GM19467 (cell line): ENCODE results near the gene BRI3.

Experiments used
- ATAC-seq: cut with Tn5 transposase; IDR thresholded peaks from one replicate; pipeline ENCODE4 v1.9.1; 2021; ENCODE audit warnings: mild to moderate bottlenecking, moderate library complexity; ENCODE audit not compliant: unreplicated experiment

BRI3 gene

GRCh38 chr7:98251601-98252424, 29.7 kb upstream of the BRI3 start, which contains the start of gene TECPR1:
Gene TECPR1, minus strand, starts transcription at chr7:98252232. Its CDS starts 6,086 bp downstream, at chr7:98246146.
- peak; percentile 96 for ATAC-seq

DNA sequence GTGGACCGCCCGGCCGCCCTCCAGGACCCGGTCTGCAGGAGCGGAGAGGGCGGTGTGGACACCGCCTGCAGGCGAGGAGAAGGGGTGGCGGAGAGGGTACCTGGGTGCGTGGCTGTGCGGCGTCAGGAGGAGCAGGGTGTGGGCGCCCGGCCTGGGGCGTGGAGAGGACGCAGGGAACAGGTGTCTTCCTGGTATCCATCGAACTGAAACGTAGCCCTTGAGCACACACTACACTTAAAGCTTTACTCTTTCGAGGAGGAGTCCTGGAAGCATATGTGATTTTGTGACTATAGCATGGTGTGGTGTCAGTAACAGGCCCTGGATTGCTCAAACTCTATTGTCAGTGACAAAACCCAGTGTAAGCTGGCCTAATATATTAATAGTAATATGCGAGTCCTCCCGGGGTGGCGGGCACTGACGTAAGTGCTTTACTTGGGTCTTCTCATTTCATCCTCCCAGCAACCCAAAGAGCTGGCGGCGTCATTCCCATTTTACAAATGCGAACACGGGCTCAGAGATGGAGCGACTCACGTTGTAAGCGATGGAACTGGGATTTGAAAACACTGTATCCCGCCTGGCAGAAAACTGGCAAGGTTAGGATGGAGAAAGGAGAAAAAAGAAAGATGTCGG, 28.9 kb upstream of the BRI3 start:
- ATAC-seq, result no peak

GRCh38 chr7:98254516-98254915, 27.0 kb upstream of the BRI3 start:
- ATAC-seq, result no peak

GRCh38 chr7:98254951-98255610, 26.4 kb upstream of the BRI3 start:
- ATAC-seq, result no peak

GRCh38 chr7:98256431-98256830, 25.1 kb upstream of the BRI3 start:
- no peak for ATAC-seq

GRCh38 chr7:98257701-98258100, 23.8 kb upstream of the BRI3 start:
- ATAC-seq, result no peak

GRCh38 chr7:98265841-98266271, 15.6 kb upstream of the BRI3 start:
- no peak for ATAC-seq

GRCh38 chr7:98266840-98267239, 14.6 kb upstream of the BRI3 start:
- ATAC-seq, result no peak

- ATAC-seq, result no peak
These were observed 14.2 kb upstream of the BRI3 start for GRCh38 chr7:98267303-98267702.

GRCh38 chr7:98276241-98276761, 5.2 kb upstream of the BRI3 start:
- no peak for ATAC-seq

DNA sequence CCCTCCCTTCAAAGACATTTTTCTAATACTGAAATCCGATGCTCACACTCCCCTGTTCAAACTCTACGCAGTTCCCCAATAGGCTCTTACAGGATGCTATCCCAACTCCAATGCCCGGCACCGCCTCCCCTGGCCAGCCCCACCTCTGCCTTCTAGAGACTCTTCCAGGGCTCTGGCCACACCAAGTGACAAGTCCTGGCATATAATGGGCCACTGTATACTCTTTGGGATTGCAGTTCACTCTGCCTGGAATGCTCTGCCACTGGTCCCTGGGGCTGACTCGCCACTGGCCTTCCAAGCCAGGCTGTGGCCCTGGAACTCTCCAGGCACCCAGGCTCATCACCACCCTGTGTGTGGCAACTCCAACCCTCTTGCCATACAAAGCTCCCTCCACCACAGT, 3.1 kb upstream of the BRI3 start:
- ATAC-seq, result no peak

GRCh38 chr7:98278936-98279335, 2.5 kb upstream of the BRI3 start:
- ATAC-seq, result no peak

DNA sequence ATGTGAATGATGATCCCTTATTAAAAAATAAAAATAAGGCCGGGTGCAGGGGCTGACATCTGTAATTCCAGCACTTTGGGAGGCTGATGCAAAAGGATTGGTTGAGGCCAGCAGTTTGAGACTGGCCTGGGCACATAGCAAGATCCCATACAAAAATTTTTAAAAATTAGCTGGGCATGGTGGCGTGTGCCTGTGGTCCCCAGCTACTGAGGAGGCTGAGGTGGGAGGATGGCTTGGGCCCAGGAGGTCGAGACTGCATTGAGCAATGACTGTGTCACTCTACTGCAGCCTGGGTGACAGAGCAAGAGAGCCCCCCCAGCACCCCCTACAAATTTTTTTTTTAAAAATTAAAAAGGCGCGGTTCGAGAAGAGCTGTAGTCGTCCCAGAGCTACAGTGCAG, 1.2 kb upstream of the BRI3 start:
- no peak for ATAC-seq

DNA sequence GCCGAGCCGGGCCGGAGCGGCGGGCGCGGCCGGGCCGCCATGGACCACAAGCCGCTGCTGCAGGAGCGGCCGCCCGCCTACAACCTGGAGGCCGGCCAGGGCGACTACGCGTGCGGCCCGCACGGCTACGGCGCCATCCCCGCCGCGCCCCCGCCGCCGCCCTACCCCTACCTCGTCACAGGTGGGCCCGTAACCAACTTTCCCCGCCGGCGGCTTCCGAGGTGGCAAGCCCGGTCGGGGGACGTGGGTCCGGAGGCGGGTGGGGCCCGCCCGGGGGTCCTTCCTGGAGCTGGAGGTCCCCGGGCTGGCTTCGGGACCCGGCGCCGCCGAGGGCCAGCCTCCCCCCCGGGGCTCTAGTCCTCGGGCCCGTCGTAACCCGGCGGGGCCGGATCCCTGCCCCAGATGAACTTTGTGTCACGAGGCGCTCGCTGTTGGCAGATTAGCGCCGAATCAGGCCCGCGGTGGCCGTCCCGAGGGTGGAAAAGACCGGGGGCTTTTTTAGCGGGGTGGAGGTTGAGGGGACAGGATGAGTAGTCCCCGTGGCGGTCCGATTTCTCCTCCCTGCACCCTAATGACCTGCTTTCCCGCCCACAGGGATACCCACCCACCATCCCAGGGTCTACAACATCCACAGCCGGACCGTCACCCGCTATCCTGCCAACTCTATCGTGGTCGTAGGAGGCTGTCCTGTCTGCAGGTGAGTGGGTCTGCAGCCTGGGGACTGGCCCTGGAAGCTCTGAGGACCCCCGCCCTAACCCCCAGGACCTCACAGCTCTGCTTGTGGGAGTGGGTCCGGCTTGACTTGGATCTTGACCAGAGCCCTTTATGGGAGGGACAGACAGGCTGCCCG, 496 bp downstream of the BRI3 start:
- ATAC-seq, result peak; percentile 40

GRCh38 chr7:98282703-98283102, 1.2 kb downstream of the BRI3 start:
- no peak for ATAC-seq

DNA sequence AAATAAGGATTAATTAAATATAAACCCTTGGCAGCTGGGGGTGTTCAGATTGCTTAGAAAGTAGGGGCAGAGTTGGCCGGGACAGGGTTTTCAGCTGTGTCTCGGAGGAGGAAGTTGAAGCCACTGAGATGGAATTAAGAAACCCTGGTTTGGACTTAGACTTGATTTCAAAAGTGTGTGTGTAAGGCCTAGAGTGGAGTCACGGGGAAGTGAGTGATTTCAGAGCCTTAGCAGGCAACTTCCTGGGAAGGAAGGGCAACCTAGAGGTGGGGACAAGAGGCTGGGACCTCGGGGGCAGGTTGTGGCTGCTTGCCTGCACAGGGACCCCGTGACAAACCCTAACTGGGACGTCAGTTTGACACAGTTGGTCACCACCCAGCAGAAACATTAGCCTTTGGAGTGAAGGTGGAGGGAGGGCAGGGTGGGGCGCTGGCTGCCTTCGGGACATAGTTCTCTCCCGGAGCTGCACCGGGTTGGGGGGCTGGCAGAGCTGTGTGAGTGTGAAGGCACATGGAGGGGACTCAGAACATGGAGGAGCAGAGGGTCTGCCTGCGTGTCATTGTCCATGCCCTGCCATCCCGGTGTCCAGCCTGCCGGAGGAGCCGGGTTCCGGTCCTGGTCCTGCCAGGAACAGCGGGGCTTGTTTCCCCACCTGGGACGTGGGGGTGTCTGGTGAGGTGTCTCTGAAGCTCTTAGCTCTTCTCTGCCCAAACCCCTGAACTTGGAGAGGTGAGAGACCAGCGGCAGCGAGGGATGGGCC, 1.8 kb downstream of the BRI3 start:
- ATAC-seq, result no peak

- no peak for ATAC-seq
These were observed 2.4 kb downstream of the BRI3 start for GRCh38 chr7:98283887-98284222.

GRCh38 chr7:98284335-98285036, 3.0 kb downstream of the BRI3 start:
- no peak for ATAC-seq
